ENCODE measurements around the gene PAXX.

Gene PAXX

GRCh38 chr9:137018761-137019559 is 26.7 kb downstream of the PAXX start:
- DNase-seq (ENCODE audit: low read depth) = no peak

DNA sequence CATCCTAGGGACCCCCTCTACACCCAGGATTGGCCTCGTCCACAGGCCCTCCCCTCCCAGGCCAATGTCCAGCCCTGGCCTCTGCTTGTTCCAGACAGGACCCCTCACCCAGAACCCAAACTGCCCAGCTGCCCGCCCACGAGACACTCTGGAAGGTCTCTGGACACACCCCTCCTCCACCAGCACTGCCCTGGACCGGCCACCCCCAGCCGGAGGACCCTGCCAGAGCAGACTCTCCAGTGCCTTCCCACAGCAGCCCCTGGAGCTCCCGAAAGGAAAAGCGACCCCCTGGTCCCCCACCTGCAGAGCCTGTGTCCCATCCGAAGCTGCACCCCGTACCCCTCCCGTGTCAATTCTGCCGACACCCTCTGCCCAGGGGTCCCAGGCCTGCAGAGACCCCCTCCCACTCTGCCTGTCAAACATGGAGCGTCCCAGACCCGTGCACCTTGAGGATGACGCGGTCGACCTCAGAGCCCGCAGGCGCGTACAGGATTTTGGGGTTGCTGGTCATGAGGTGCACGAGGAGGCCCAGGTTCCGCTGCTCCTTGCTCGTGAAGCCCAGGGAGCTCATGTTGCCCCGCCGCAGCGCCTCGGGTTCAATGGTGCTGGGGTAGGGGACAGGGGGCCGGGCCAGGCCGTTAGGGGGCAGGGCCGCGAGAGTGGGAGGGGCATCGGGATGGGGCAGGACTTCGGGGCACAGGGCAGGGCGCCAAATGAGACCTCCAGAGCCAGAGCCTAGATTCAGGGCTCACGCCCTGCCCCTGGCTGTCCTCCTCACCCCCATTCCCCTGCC is 27.9 kb downstream of the PAXX start:
- DNase-seq (ENCODE audit: low read depth) = no peak

GRCh38 chr9:137020771-137021567 is 28.7 kb downstream of the PAXX start:
- DNase-seq (ENCODE audit: low read depth) = no peak

- DNase-seq (ENCODE audit: low read depth) = no peak
Measured at GRCh38 chr9:137021568-137021978, 29.4 kb downstream of the PAXX start.

DNA sequence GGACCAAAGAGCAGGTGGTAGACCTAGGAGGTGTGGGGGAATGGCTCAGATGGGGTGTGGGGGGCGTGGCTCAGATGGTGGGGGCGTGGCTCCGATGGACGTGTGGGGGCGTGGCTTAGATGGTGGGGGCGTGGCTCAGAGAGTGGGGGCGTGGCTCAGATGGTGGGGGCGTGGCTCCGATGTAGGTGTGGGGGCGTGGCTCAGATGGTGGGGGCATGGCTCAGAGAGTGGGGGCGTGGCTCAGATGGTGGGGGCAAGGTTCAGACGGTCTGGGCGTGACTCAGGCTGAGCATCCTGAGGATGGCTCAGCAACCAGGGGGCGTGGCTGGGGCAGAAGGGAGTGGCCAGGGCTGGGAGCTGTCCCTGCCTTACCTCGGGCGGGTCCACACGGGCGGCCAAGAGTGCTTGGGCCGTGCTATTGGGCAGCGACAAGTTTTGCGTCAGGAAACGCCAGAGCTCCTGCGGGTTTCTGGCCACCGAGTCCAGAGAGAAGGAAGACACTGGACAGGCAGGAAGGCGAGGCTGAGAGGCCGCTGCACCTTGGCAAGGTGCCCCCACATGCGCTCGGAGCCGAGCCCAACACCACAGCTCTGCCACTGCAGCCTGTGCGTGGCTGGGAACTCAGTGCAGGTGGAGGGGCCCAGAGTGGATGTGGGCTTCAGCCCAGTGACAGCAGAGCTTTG is 29.9 kb downstream of the PAXX start:
- DNase-seq (ENCODE audit: low read depth) = peak; percentile 49

DNA sequence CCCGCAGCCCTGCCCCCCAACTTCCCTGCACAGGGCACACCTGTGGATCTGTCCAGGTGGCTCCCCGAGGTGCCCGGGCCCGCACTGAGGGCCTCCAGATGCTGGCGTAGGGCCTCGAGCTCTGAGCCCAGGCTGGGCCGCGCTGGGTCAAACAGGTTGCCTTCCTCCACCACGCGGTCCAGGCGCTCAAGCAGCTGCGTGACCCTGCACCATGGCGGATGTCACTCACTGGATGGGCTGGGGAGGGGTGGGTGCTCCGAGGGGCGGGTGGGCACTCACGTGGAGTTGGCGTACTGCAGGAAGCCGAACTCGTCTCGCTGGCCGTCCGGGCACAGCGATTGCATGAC is 30.4 kb downstream of the PAXX start:
- DNase-seq (ENCODE audit: low read depth) = no peak

DNA sequence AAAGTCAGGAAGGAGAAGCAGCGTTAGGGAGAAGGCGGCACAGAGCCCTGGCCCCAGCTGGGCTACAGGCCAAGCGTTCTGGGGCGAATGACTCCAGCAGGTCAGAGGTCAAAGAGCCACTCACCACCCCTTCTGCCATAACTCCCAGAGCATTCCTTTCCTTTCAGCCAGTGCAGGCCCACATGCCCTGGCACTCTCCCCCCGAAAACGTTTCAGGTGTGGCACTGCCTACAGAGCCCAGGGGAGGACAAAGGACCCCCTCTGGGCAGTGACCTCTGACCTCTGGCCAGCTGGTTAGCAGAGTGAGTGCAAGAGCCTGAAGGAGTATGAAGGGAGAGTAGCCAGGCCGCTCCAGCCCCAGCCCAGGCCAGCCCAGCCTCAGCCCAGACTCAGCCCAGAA is 30.9 kb downstream of the PAXX start:
- DNase-seq (ENCODE audit: low read depth) = no peak

- no peak for DNase-seq (ENCODE audit: low read depth)
Measured at GRCh38 chr9:137023583-137023991, 31.4 kb downstream of the PAXX start.

DNA sequence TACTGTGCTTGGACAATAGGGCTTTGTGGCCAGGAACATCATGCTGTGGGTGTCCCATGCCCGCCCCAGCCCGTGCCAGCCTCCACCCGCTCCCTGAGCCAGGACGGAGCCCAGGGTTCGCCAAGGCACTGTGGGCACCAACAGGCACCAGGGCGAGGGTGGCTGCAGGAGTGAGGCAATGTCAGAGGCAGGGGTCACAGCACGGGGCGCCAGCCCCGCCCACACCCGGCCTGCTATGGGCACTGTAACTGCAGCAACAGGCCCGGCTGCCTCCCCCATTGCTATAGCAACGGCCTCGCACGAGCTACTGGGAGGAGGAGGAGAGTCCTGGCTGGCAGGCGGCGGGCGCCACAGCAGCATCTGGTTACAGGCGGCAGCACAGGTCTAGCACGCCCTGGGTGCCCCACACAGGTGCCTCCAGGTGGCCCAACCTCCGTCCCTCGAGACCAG is 33.3 kb downstream of the PAXX start:
- DNase-seq (ENCODE audit: low read depth) = no peak

GRCh38 chr9:137026384-137026783 is 34.2 kb downstream of the PAXX start:
- no peak for DNase-seq (ENCODE audit: low read depth)

DNA sequence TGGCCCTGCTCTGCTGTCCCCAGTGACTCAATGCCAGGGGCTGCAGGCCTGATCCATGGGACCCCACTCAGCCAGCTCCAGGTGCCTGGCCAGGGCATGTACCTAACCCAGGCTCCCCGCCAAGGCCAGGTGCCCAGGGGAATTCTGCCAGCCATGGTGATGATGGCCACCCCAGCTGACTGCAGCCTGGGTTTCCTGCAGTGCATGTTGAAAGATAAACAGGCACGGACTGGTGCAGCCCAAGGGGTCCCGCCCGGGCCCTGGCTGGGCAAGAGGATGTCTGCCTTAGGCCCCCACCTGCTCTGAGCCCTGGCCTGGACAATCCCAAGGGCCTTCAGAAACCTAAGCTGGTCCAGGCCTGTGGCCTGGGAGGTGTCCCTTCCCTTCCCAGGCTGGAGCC is 34.6 kb downstream of the PAXX start:
- DNase-seq (ENCODE audit: low read depth) = no peak

GRCh38 chr9:137027369-137028262 is 35.4 kb downstream of the PAXX start, which contains the start of gene ABCA2:
ABCA2 (minus strand) TSS chr9:137028237; CDS start chr9:137028140, 97 bp downstream.
- no peak for DNase-seq (ENCODE audit: low read depth)

GRCh38 chr9:137028263-137029057 is 36.2 kb downstream of the PAXX start:
- DNase-seq (ENCODE audit: low read depth) = peak; percentile 66

DNA sequence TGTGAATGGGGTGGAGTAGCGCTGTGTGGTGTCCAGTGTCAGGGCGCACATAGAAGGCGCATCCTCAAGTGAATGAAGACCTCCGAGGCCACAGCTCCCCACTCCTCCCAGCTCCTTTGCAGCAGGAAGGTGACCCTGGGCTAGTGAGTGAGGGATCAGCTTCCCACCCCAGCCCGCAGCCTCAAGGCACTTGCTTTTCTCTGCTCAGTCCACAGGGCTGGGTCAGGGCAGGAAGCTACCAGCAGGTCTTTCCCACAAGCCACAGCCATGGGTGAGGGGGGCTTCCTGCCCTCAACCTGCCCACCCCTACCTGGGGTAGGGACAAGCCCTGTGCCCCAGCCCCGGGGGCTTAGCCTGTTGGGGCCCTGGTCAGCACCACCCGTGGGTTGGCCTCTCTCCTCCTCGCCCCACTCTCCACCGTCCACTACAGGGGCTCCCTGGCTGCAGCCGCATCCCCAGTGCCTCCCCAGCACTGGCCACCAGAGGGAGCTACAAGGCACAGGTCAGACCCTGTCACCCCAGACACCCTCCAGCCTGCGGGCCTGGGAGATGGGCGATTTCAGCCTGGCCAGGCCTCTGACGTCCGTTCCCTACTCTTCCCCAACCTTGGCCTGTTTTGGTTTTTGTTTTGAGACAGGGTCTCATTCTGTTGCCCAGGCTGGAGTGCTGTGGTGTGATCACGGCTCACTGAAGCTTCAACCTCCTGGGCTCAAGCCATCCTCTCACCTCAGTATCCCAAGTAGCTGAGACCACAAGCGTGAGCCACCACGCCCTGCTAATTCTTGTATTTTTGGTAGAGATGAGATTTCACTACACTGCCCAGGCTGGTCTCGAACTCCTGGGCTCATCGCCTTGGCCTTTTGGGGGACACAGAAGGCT is 37.1 kb downstream of the PAXX start:
- peak; percentile 48 for DNase-seq (ENCODE audit: low read depth)

DNA sequence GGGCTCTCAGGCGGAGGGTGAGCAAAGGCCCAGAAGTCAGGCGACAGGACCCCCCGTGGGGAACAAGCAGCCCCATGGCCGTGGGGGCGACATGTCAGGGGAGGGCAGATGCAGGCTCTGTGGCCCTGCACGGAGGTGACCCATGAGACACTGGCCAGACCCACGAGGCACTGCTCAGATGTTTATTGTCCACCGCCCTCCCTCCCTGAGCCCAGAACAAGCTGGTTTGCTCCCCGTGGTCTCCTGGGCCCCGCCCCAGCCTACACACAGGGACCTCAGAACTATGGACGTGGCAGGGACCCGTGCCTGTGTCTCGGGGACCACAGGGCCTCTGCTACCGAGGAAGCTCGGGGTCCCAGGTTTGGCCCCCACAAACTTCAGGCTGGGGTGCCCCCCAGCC is 37.8 kb downstream of the PAXX start:
- no peak for DNase-seq (ENCODE audit: low read depth)

DNA sequence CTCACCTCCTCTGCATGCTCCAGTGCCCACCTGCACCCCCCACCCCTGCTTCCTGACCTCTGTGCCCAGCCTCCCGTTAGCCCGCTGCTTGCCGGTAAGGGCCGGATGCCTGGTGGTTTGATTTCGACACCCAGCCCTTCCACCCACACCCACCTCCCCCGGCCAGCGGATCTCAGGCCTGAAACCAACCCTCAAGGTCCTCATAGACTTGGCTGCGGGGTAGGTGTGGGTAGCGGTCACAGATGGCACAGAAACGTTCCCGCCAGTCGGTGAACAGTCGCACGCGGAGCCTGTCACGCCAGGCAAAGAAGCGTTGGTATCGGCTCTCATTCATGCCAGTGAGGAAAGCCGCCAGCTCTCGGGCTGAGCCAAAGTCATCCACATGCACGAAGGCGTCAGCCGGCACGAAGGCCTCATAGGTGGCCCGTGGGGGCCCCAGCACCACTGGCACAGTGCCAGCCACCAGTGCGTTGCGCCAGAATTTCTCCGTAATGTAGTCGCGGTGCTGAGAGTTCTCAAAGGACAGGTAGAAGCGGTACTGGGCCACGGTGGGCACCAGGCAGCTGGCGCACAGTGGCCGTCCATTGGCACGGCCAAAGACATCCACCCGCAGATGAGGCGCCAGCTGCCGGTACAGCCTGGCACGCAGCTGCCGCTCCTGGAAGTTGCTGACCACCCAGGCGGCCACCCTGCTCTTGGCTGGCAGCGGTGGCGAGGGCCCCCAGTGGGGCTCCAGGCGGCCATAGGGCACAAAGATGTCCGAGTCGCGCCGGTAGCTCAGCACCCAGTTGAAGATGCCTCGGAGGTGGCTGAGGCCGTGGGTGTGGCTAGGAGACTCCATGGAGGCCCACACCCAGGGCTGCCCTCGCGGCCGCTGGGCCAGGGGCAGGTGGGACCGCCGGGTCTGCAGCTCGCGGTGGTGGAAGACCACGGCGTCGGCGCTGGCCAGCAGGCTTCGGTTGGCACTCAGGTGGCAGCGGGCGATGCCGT is 38.6 kb downstream of the PAXX start:
- peak; percentile 22 for DNase-seq (ENCODE audit: low read depth)

GRCh38 chr9:137031904-137032640 is 39.9 kb downstream of the PAXX start, which contains the start of gene FUT7:
FUT7 (minus strand) TSS chr9:137032088; CDS start chr9:137031991, 97 bp downstream.
- no peak for DNase-seq (ENCODE audit: low read depth)
